ENCODE measurements around the gene GJB3.

The GJB3 gene

DNA sequence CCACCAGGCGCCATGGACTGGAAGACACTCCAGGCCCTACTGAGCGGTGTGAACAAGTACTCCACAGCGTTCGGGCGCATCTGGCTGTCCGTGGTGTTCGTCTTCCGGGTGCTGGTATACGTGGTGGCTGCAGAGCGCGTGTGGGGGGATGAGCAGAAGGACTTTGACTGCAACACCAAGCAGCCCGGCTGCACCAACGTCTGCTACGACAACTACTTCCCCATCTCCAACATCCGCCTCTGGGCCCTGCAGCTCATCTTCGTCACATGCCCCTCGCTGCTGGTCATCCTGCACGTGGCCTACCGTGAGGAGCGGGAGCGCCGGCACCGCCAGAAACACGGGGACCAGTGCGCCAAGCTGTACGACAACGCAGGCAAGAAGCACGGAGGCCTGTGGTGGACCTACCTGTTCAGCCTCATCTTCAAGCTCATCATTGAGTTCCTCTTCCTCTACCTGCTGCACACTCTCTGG is 3.8 kb downstream of the GJB3 start:
- H3K27me3 ChIP-seq (replicated peaks; ENCODE audit: control insufficient read depth, insufficient read depth, low read length), result no peaks in the 10 kb centered on the region; the same call in none of the 2 replicates
- no peaks in the 10 kb centered on the region for H3K36me3 ChIP-seq (ENCODE audit: control insufficient read depth, insufficient read depth, low read length)
- H3K4me3 ChIP-seq (replicated peaks; ENCODE audit: low read depth, low read length), result no peak overlapping the region
- DNase-seq (ENCODE audit: extremely low read depth, insufficient read length), result no peak
- TF ChIP-seq, protein P1, sequence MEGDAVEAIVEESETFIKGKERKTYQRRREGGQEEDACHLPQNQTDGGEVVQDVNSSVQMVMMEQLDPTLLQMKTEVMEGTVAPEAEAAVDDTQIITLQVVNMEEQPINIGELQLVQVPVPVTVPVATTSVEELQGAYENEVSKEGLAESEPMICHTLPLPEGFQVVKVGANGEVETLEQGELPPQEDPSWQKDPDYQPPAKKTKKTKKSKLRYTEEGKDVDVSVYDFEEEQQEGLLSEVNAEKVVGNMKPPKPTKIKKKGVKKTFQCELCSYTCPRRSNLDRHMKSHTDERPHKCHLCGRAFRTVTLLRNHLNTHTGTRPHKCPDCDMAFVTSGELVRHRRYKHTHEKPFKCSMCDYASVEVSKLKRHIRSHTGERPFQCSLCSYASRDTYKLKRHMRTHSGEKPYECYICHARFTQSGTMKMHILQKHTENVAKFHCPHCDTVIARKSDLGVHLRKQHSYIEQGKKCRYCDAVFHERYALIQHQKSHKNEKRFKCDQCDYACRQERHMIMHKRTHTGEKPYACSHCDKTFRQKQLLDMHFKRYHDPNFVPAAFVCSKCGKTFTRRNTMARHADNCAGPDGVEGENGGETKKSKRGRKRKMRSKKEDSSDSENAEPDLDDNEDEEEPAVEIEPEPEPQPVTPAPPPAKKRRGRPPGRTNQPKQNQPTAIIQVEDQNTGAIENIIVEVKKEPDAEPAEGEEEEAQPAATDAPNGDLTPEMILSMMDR (IDR thresholded peaks at IDR 0.05; ENCODE audit: insufficient read depth, low read length, poor library complexity, severe bottlenecking), result no peak

DNA sequence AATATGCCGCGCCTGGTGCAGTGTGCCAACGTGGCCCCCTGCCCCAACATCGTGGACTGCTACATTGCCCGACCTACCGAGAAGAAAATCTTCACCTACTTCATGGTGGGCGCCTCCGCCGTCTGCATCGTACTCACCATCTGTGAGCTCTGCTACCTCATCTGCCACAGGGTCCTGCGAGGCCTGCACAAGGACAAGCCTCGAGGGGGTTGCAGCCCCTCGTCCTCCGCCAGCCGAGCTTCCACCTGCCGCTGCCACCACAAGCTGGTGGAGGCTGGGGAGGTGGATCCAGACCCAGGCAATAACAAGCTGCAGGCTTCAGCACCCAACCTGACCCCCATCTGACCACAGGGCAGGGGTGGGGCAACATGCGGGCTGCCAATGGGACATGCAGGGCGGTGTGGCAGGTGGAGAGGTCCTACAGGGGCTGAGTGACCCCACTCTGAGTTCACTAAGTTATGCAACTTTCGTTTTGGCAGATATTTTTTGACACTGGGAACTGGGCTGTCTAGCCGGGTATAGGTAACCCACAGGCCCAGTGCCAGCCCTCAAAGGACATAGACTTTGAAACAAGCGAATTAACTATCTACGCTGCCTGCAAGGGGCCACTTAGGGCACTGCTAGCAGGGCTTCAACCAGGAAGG is 4.3 kb downstream of the GJB3 start:
- Histone ChIP-seq H3K36me3 (ENCODE audit: control insufficient read depth, insufficient read depth, low read length) (no peaks in the 10 kb centered on the region), H3K27me3 (replicated peaks; ENCODE audit: control insufficient read depth, insufficient read depth, low read length) (no peaks in the 10 kb centered on the region; the same call in none of the 2 replicates), H3K4me3 (replicated peaks; ENCODE audit: low read depth, low read length) (no peak overlapping the region)
- TF ChIP-seq, protein P1 (IDR thresholded peaks at IDR 0.05; ENCODE audit: insufficient read depth, low read length, poor library complexity, severe bottlenecking), result no peak
- no peak for DNase-seq (ENCODE audit: extremely low read depth, insufficient read length)

DNA sequence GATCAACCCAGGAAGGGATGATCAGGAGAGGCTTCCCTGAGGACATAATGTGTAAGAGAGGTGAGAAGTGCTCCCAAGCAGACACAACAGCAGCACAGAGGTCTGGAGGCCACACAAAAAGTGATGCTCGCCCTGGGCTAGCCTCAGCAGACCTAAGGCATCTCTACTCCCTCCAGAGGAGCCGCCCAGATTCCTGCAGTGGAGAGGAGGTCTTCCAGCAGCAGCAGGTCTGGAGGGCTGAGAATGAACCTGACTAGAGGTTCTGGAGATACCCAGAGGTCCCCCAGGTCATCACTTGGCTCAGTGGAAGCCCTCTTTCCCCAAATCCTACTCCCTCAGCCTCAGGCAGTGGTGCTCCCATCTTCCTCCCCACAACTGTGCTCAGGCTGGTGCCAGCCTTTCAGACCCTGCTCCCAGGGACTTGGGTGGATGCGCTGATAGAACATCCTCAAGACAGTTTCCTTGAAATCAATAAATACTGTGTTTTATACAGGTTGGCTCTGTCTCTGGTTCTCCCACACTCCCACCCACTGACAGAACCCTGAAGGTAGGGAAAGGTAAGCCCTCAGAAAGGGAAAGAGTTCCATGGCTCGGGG is 5.0 kb downstream of the GJB3 start:
- no peaks in the 10 kb centered on the region; the same call in none of the 2 replicates for H3K27me3 ChIP-seq (replicated peaks; ENCODE audit: control insufficient read depth, insufficient read depth, low read length)
- no peak for DNase-seq (ENCODE audit: extremely low read depth, insufficient read length)

DNA sequence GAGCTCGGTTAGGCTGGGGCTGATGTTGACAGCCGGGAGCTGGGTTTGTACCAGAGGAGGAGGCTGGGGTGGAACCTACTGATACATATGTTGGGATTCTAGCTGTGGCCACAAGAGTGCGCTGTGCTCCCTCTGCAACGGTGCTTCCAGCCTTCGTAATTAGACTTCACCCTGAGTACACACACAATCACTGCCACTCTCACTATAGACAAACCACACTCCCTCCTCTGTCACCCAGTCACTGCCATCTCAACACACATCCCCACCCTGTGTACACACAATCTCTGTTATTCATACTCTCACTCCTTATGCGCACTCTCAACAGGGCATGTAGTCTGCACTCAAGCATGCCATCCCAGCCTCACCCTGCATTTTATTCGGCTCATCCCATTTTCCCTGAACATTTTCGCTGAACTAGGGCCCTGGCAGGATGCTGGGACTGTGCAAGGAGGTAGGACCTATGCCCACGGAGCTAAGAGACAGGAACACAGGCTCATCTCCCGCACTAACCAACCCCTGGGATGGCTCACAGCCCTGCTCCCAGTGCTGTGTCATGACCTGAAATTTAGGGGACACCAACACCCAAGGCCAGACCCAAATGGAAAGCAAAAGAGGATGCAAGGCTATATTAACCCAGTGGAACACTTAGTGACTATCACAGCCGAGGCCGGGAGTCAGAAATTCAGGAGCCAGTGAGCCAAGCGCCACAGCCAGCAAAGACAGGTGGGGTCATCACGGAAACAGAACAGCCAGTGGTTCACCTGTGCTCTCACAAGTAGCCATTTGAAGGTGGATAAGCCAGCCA is 5.7 kb downstream of the GJB3 start:
- TF ChIP-seq, protein P1 (IDR thresholded peaks at IDR 0.05; ENCODE audit: insufficient read depth, low read length, poor library complexity, severe bottlenecking), result peak; percentile 82
- Histone ChIP-seq H3K27me3 (replicated peaks; ENCODE audit: control insufficient read depth, insufficient read depth, low read length) (no peaks in the 10 kb centered on the region; the same call in none of the 2 replicates), H3K4me3 (replicated peaks; ENCODE audit: low read depth, low read length) (no peak overlapping the region), H3K36me3 (ENCODE audit: control insufficient read depth, insufficient read depth, low read length) (no peaks in the 10 kb centered on the region)
- DNase-seq (ENCODE audit: extremely low read depth, insufficient read length), result no peak

More for the DNA sequence above, 5.0 kb downstream of the GJB3 start:
- Histone ChIP-seq H3K36me3 (ENCODE audit: control insufficient read depth, insufficient read depth, low read length) (no peaks in the 10 kb centered on the region), H3K4me3 (replicated peaks; ENCODE audit: low read depth, low read length) (no peak overlapping the region)
- TF ChIP-seq, protein P1 (IDR thresholded peaks at IDR 0.05; ENCODE audit: insufficient read depth, low read length, poor library complexity, severe bottlenecking), result no peak

DNA sequence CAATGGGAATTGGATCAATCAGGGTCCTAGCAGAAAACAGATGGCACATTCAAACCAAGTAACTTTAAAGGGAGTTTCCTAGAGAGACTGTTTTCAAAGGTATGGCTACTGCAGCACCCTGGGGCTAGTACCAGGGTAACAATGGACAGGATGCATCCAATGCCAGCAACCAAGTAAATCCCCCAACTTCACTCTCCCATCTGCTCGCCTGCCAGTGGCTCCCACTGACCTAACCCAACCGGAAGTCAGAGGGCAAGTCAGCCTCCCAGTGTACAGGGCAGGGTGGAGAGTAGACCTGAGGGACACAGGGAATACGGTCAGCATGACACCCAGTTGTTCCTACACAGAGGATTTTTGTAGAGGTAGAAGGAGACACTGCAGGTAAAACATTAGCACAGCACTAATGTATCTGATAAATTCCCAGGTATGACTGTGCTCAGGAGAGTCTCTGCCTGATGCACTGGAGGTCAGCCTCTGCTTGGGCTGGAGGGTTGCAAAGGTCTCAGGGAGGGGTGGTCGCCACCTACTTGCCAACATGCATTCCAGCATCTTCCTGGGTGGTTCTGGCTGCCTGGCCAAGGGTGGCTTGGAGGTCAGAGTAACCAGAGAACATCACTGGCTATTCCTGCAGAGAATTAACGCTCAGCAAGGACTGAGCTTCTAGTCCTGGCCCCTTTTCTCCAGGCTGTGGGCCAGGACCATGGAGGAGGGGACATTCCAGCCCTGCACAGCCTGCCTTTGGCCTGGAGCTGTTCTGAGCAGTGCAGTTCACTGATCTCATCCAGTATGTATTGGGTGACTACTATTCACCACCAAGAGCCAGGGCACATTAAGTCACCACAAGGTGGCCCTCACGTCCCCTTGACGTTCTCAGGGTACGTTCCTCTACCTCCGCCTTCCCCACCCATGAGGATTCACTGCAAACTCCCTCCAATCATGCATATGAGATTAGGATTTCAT is 6.7 kb downstream of the GJB3 start:
- H3K36me3 ChIP-seq (ENCODE audit: control insufficient read depth, insufficient read depth, low read length), result no peaks in the 10 kb centered on the region
- H3K27me3 ChIP-seq (replicated peaks; ENCODE audit: control insufficient read depth, insufficient read depth, low read length), result no peaks in the 10 kb centered on the region; the same call in none of the 2 replicates
- H3K4me3 ChIP-seq (replicated peaks; ENCODE audit: low read depth, low read length), result no peak overlapping the region
- TF ChIP-seq, protein P1 (IDR thresholded peaks at IDR 0.05; ENCODE audit: insufficient read depth, low read length, poor library complexity, severe bottlenecking), result peak; percentile 49
- no peak for DNase-seq (ENCODE audit: extremely low read depth, insufficient read length)

All from GM06990 (cell line).